H9 (cell line): ENCODE measurements around the gene LRRC8A. TPM values are rescaled to one million over a fixed set of nuclear protein-coding genes. Genes with fewer than 3 reads are reported as not detected.

ENCODE experiments used
- DNase-seq: peaks from one replicate; pipeline ENCODE4 v3.0.0-alpha.2; 2017
- H2AFZ ChIP-seq: one replicate; pipeline ENCODE4 v1.6.1; 2013; ENCODE audit warnings: mild to moderate bottlenecking, low read length, control low read depth, moderate library complexity
- H2AK5ac ChIP-seq: 2 replicates; pipeline ENCODE4 v1.6.1; 2013; ENCODE audit warnings: low read length, control low read depth, mixed read lengths; ENCODE audit not compliant: insufficient read length
- H2BK120ac ChIP-seq: one replicate; pipeline ENCODE4 v1.6.1; 2013; ENCODE audit warnings: low read depth, mild to moderate bottlenecking, low read length, control low read depth, inconsistent platforms; ENCODE audit not compliant: poor library complexity, severe bottlenecking
- H2BK12ac ChIP-seq: 2 replicates; pipeline ENCODE4 v1.6.1; 2013; ENCODE audit warnings: low read length, control low read depth, mixed read lengths, low read depth; ENCODE audit not compliant: insufficient read length
- H2BK15ac ChIP-seq: 2 replicates; pipeline ENCODE4 v1.6.1; 2013; ENCODE audit warnings: low read depth, low read length, control low read depth
- H2BK20ac ChIP-seq: one replicate; pipeline ENCODE4 v1.6.1; 2013; ENCODE audit warnings: low read depth, mild to moderate bottlenecking, low read length, control low read depth, inconsistent platforms; ENCODE audit not compliant: poor library complexity, severe bottlenecking
- H2BK5ac ChIP-seq: 2 replicates; pipeline ENCODE4 v1.6.1; 2013; ENCODE audit warnings: low read length, control low read depth, mixed read lengths; ENCODE audit not compliant: insufficient read length
- H3K14ac ChIP-seq: 2 replicates; pipeline ENCODE4 v1.6.1; 2013; ENCODE audit warnings: low read length, control low read depth; ENCODE audit not compliant: insufficient read depth
- H3K18ac ChIP-seq: 2 replicates; pipeline ENCODE4 v1.6.1; 2013; ENCODE audit warnings: low read depth, mild to moderate bottlenecking, mixed read lengths, low read length, control low read depth; ENCODE audit not compliant: insufficient read length
- H3K23ac ChIP-seq: 2 replicates; pipeline ENCODE4 v1.6.1; 2013; ENCODE audit warnings: low read length, control low read depth, mixed read lengths, low read depth; ENCODE audit not compliant: insufficient read length
- H3K23me2 ChIP-seq: 2 replicates; pipeline ENCODE4 v1.6.1; 2013; ENCODE audit warnings: low read depth, mild to moderate bottlenecking, mixed read lengths, low read length, control low read depth; ENCODE audit not compliant: insufficient read length, poor library complexity, severe bottlenecking
- H3K27ac ChIP-seq: 2 replicates; pipeline ENCODE4 v1.5.1; 2013; ENCODE audit warnings: low read length, control low read depth, mixed read lengths, low read depth; ENCODE audit not compliant: insufficient read length
- H3K27me3 ChIP-seq: 2 replicates; pipeline ENCODE4 v1.6.1; 2013; ENCODE audit warnings: low read length, control low read depth, inconsistent platforms; ENCODE audit not compliant: insufficient read depth
- H3K4ac ChIP-seq: 2 replicates; pipeline ENCODE4 v1.6.1; 2013; ENCODE audit warnings: low read depth, mild to moderate bottlenecking, control low read depth, inconsistent platforms, low read length, moderate library complexity
- H3K4me1 ChIP-seq: 2 replicates; pipeline ENCODE4 v1.6.1; 2013; ENCODE audit warnings: low read length, control low read depth, inconsistent platforms; ENCODE audit not compliant: insufficient read depth
- H3K4me2 ChIP-seq: 2 replicates; pipeline ENCODE4 v1.6.1; 2013; ENCODE audit warnings: low read length, control low read depth, mixed read lengths; ENCODE audit not compliant: insufficient read length, insufficient read depth
- H3K56ac ChIP-seq: 2 replicates; pipeline ENCODE4 v1.6.1; 2013; ENCODE audit warnings: low read depth, mild to moderate bottlenecking, mixed read lengths, low read length, control low read depth; ENCODE audit not compliant: insufficient read length
- H3K79me1 ChIP-seq: 2 replicates; pipeline ENCODE4 v1.6.1; 2013; ENCODE audit warnings: low read depth, mild to moderate bottlenecking, moderate library complexity, low read length, control low read depth, inconsistent platforms; ENCODE audit not compliant: insufficient read depth, poor library complexity, severe bottlenecking
- H3K79me2 ChIP-seq: 2 replicates; pipeline ENCODE4 v1.6.1; 2013; ENCODE audit warnings: low read length, control low read depth, inconsistent platforms; ENCODE audit not compliant: insufficient read depth
- H3K9ac ChIP-seq: 2 replicates; pipeline ENCODE4 v1.6.1; 2013; ENCODE audit warnings: low read length, control low read depth, mixed read lengths; ENCODE audit not compliant: insufficient read length; ENCODE audit errors: extremely low read depth
- H3K9me3 ChIP-seq: one replicate; pipeline ENCODE4 v1.6.1; 2013; ENCODE audit warnings: low read depth, low read length, inconsistent platforms; ENCODE audit not compliant: control insufficient read depth
- H3T11ph ChIP-seq: one replicate; pipeline ENCODE4 v1.6.1; 2013; ENCODE audit warnings: mild to moderate bottlenecking, low read length, control low read depth, inconsistent platforms
- H4K20me1 ChIP-seq: one replicate; pipeline ENCODE4 v1.6.1; 2013; ENCODE audit not compliant: control insufficient read depth, insufficient read length, insufficient read depth
- H4K5ac ChIP-seq: 2 replicates; pipeline ENCODE4 v1.6.1; 2013; ENCODE audit warnings: low read depth, mild to moderate bottlenecking, mixed read lengths, low read length, control low read depth; ENCODE audit not compliant: insufficient read length
- H4K8ac ChIP-seq: replicated peaks from 2 replicates; pipeline ENCODE4 v1.6.1; 2013; ENCODE audit warnings: low read length, control low read depth, mixed read lengths, low read depth; ENCODE audit not compliant: insufficient read length
- H4K91ac ChIP-seq: 2 replicates; pipeline ENCODE4 v1.6.1; 2013; ENCODE audit warnings: low read depth, mild to moderate bottlenecking, moderate library complexity, mixed read lengths, low read length, control low read depth; ENCODE audit not compliant: insufficient read length
- H3K27ac Mint-ChIP-seq, 3 experiments: 2 replicates in 2 of 3; 3 replicates in 1 of 3; pipeline ENCODE4 v1.8.0; 2020 to 2021; ENCODE audit warnings: mixed read lengths in 3 of 3, mild to moderate bottlenecking in 1 of 3, moderate library complexity in 1 of 3
- H3K27me3 Mint-ChIP-seq: 2 replicates; pipeline ENCODE4 v1.8.0; 2021; ENCODE audit warnings: low read depth, mild to moderate bottlenecking, moderate library complexity, mixed read lengths
- H3K36me3 Mint-ChIP-seq, 3 experiments: 2 replicates in 2 of 3; 3 replicates in 1 of 3; pipeline ENCODE4 v1.8.0; 2020 to 2021; ENCODE audit warnings: low read depth in 3 of 3, mixed read lengths in 3 of 3; ENCODE audit not compliant: insufficient read depth in 1 of 3
- H3K4me1 Mint-ChIP-seq, 2 experiments: 2 replicates each; pipeline ENCODE4 v1.8.0; 2020; ENCODE audit warnings: mixed read lengths in 2 of 2
- H3K4me3 Mint-ChIP-seq, 2 experiments: 2 replicates in 1 of 2; 3 replicates in 1 of 2; pipeline ENCODE4 v1.8.0; 2020 to 2021; ENCODE audit warnings: mild to moderate bottlenecking in 2 of 2, mixed read lengths in 2 of 2, moderate library complexity in 1 of 2
- H3K9me3 Mint-ChIP-seq, 2 experiments: 2 replicates in 1 of 2; 3 replicates in 1 of 2; pipeline ENCODE4 v1.8.0; 2020; ENCODE audit warnings: mild to moderate bottlenecking in 2 of 2, mixed read lengths in 2 of 2, moderate library complexity in 1 of 2
- CTCF ChIP-seq: fragments of 200-600 bp; sonication (generic); conservative IDR thresholded peaks from 3 replicates; pipeline ENCODE4 v1.8.0; 2021; ENCODE audit warnings: antibody characterized with exemption, mild to moderate bottlenecking
- WGBS: extraction: QIAGEN DNeasy Blood & Tissue Kit; methylation state at CpG from one replicate; pipeline ENCODE4 v1.1.7; 2013; ENCODE audit warnings: missing lambda C conversion rate, low lambda C conversion rate, mixed read lengths; ENCODE audit not compliant: insufficient read length; ENCODE audit errors: extremely low coverage; 5-methylcytosine and 5-hydroxymethylcytosine counted together
- total RNA-seq: library from RNA; stranded (reverse); gene quantifications from 2 replicates; pipeline ENCODE4 v1.2.1, GENCODE V29; 2021

Gene LRRC8A
- total RNA-seq, 1 experiment from 2014 or later = 76.0 TPM

- H2AK5ac ChIP-seq = no peak overlapping the region
- H3K4me2 ChIP-seq = no peak overlapping the region
- H2BK15ac ChIP-seq = no peak overlapping the region
- peaks cover 3 to 4% of the 10 kb centered on the region in 2 experiments; a peak in 1 of 4 replicates for H3K4me1 Mint-ChIP-seq
- WGBS = no CpG with 5 or more reads among the region's 1 CpG
- H3K4ac ChIP-seq = no peak overlapping the region
- no peaks in the 10 kb centered on the region for H3K79me2 ChIP-seq
- no peaks in the 10 kb centered on the region for H3K4me1 ChIP-seq
- no peak for DNase-seq
- H4K5ac ChIP-seq = no peak overlapping the region
- no peak overlapping the region for H3K4me3 Mint-ChIP-seq
- H3K14ac ChIP-seq = no peak overlapping the region
- no peak overlapping the region for H2BK120ac ChIP-seq
- no peak overlapping the region for H3K27ac ChIP-seq
- H3K27me3 ChIP-seq = no peaks in the 10 kb centered on the region
- no peaks in the 10 kb centered on the region for H3K9me3 Mint-ChIP-seq
- no peak overlapping the region for H3K23ac ChIP-seq
- H3K36me3 Mint-ChIP-seq = peaks cover 7 to 20% (median 10%) of the 10 kb centered on the region in 3 experiments; a peak in 6 of 7 replicates
- no peak overlapping the region for H2AFZ ChIP-seq
- H2BK20ac ChIP-seq = no peak overlapping the region
- no peaks in the 10 kb centered on the region for H4K20me1 ChIP-seq
- no peaks in the 10 kb centered on the region for H3K23me2 ChIP-seq
- no peaks in the 10 kb centered on the region for H3K79me1 ChIP-seq
- H3K56ac ChIP-seq = no peak overlapping the region
- no peak overlapping the region for H2BK5ac ChIP-seq
- TF ChIP-seq CTCF = no peak
- no peak overlapping the region for H4K8ac ChIP-seq
- H2BK12ac ChIP-seq = no peak overlapping the region
- no peaks in the 10 kb centered on the region for H3K27me3 Mint-ChIP-seq
- H3T11ph ChIP-seq = no peak overlapping the region
- no peak overlapping the region for H4K91ac ChIP-seq
- H3K9me3 ChIP-seq = no peaks in the 10 kb centered on the region
- H3K9ac ChIP-seq = no peak overlapping the region
- H3K18ac ChIP-seq = no peak overlapping the region
- H3K27ac Mint-ChIP-seq = no peak overlapping the region
Observed at GRCh38 chr9:128840524-128840923, 41.4 kb upstream of the LRRC8A start.
